ENCODE results near the gene MRPL1.

Gene MRPL1

GRCh38 chr4:77862478-77863216, at the start of gene MRPL1:
TSS of gene MRPL1 (plus strand) at chr4:77862830. CDS start at chr4:77862849, 19 bp downstream.
- peaks cover 0 to 19% (median 0%) of the 10 kb centered on the region in 11 experiments; a peak in 8 of 22 replicates for H4K20me1 ChIP-seq
- no peaks in the 10 kb centered on the region for H3K9me3 ChIP-seq (replicated peaks in 1 of 11)
- peak within 1 kb of the TSS; percentile 92 to 99 (median 97) for H3K27ac ChIP-seq
- no peaks in the 10 kb centered on the region for H3K27me3 ChIP-seq
- peak within 1 kb of the TSS; percentile 86 to 98 (median 94) for H3K9ac ChIP-seq
- peaks cover 32 to 52% (median 36%) of the 10 kb centered on the region in 10 experiments for H3K4me1 ChIP-seq
- peak within 1 kb of the TSS; percentile 74 to 87 (median 80) for H3K4me3 ChIP-seq
- no peak for TF ChIP-seq Cebpa-rat (IDR thresholded peaks at IDR 0.05)
- H3K36me3 ChIP-seq, result peaks cover 6 to 33% (median 22%) of the 10 kb centered on the region in 11 experiments; a peak in 16 of 22 replicates
- peak within 1 kb of the TSS; percentile 78 to 98 (median 92) for H3K4me2 ChIP-seq

- no peak for TF ChIP-seq Cebpa-rat (IDR thresholded peaks at IDR 0.05)
- H3K4me2 ChIP-seq, result peak overlapping the region in 10 of 11 experiments; percentile 4 to 57 (median 17); a peak in 9 of 22 replicates
- no peak overlapping the region for H3K4me3 ChIP-seq
- H3K27ac ChIP-seq, result no peak overlapping the region
- peaks cover 20 to 75% (median 46%) of the 10 kb centered on the region in 11 experiments; a peak in 19 of 22 replicates for H4K20me1 ChIP-seq
- H3K27me3 ChIP-seq, result no peaks in the 10 kb centered on the region
- H3K36me3 ChIP-seq, result peaks cover 0 to 20% (median 8%) of the 10 kb centered on the region in 11 experiments; a peak in 14 of 22 replicates
- no peak overlapping the region for H3K9ac ChIP-seq
- peaks cover 0 to 10% (median 0%) of the 10 kb centered on the region in 11 experiments; a peak in 8 of 22 replicates for H3K9me3 ChIP-seq (replicated peaks in 1 of 11)
- H3K4me1 ChIP-seq, result peaks cover 12 to 40% (median 22%) of the 10 kb centered on the region in 10 experiments
Measured at GRCh38 chr4:77815636-77816035, 47.0 kb upstream of the MRPL1 start.

- Histone ChIP-seq H3K4me2 (peak overlapping the region in 2 of 11 experiments; percentile 25 to 35; a peak in 2 of 22 replicates), H3K9me3 (replicated peaks in 1 of 11) (peaks cover 0 to 10% (median 0%) of the 10 kb centered on the region in 11 experiments; a peak in 8 of 22 replicates), H3K27ac (no peak overlapping the region), H3K4me3 (no peak overlapping the region), H4K20me1 (peaks cover 15 to 66% (median 37%) of the 10 kb centered on the region in 11 experiments; a peak in 18 of 22 replicates), H3K27me3 (no peaks in the 10 kb centered on the region), H3K36me3 (peaks cover 0 to 11% (median 0%) of the 10 kb centered on the region in 11 experiments; a peak in 5 of 22 replicates), H3K4me1 (peaks cover 20 to 48% (median 31%) of the 10 kb centered on the region in 10 experiments), H3K9ac (no peak overlapping the region)
- no peak for TF ChIP-seq Cebpa-rat (IDR thresholded peaks at IDR 0.05)
Measured at GRCh38 chr4:77816546-77816945, 46.1 kb upstream of the MRPL1 start.

- Histone ChIP-seq H3K9ac (peak overlapping the region; percentile 93 to 97 (median 95); a peak in 21 of 22 replicates), H3K4me1 (peaks cover 28 to 51% (median 37%) of the 10 kb centered on the region in 10 experiments), H3K4me3 (peak overlapping the region; percentile 78 to 95 (median 90)), H3K27ac (peak overlapping the region in 9 of 11 experiments; percentile 89 to 96 (median 93); a peak in 15 of 22 replicates), H3K9me3 (replicated peaks in 1 of 11) (peaks cover 0 to 8% (median 0%) of the 10 kb centered on the region in 11 experiments; a peak in 7 of 22 replicates), H3K36me3 (peaks cover 0 to 5% (median 0%) of the 10 kb centered on the region in 11 experiments; a peak in 2 of 22 replicates), H3K27me3 (no peaks in the 10 kb centered on the region), H4K20me1 (peaks cover 13 to 57% (median 31%) of the 10 kb centered on the region in 11 experiments; a peak in 18 of 22 replicates), H3K4me2 (peak overlapping the region; percentile 72 to 95 (median 87))
- TF ChIP-seq Cebpa-rat (IDR thresholded peaks at IDR 0.05), result no peak
Measured at GRCh38 chr4:77817304-77818072, 45.1 kb upstream of the MRPL1 start.

- no peaks in the 10 kb centered on the region for H3K36me3 ChIP-seq
- no peaks in the 10 kb centered on the region for H3K27me3 ChIP-seq
- peak overlapping the region; percentile 89 to 96 (median 93) for H3K27ac ChIP-seq
- peak overlapping the region; percentile 93 to 97 (median 95) for H3K9ac ChIP-seq
- peaks cover 29 to 55% (median 39%) of the 10 kb centered on the region in 10 experiments for H3K4me1 ChIP-seq
- H3K4me2 ChIP-seq, result peak overlapping the region; percentile 72 to 95 (median 87)
- peaks cover 13 to 50% (median 31%) of the 10 kb centered on the region in 11 experiments; a peak in 18 of 22 replicates for H4K20me1 ChIP-seq
- H3K4me3 ChIP-seq, result peak overlapping the region; percentile 78 to 95 (median 90)
- no peak for TF ChIP-seq Cebpa-rat (IDR thresholded peaks at IDR 0.05)
- H3K9me3 ChIP-seq (replicated peaks in 1 of 11), result peaks cover 0 to 1% (median 0%) of the 10 kb centered on the region in 11 experiments; a peak in 1 of 22 replicates
Measured at GRCh38 chr4:77818073-77818601, 44.5 kb upstream of the MRPL1 start.

- Histone ChIP-seq H3K9me3 (replicated peaks in 1 of 11) (no peaks in the 10 kb centered on the region), H3K27me3 (no peaks in the 10 kb centered on the region), H3K27ac (peak within 1 kb of the TSS; percentile 89 to 96 (median 93)), H3K36me3 (no peaks in the 10 kb centered on the region), H3K4me3 (peak within 1 kb of the TSS; percentile 78 to 95 (median 90)), H3K4me1 (peaks cover 29 to 50% (median 39%) of the 10 kb centered on the region in 10 experiments), H3K4me2 (peak within 1 kb of the TSS; percentile 74 to 95 (median 87)), H4K20me1 (peaks cover 13 to 44% (median 31%) of the 10 kb centered on the region in 11 experiments; a peak in 18 of 22 replicates), H3K9ac (peak within 1 kb of the TSS; percentile 93 to 97 (median 95))
- no peak for TF ChIP-seq Cebpa-rat (IDR thresholded peaks at IDR 0.05)
Measured at GRCh38 chr4:77818602-77819403, 43.8 kb upstream of the MRPL1 start, which contains the start of gene CNOT6L. TSS of gene CNOT6L (minus strand) at chr4:77819368. CDS start at chr4:77819308, 60 bp downstream.

GRCh38 chr4:77819404-77819842, 43.2 kb upstream of the MRPL1 start:
- Histone ChIP-seq H3K4me3 (peak overlapping the region; percentile 78 to 95 (median 90)), H3K9me3 (replicated peaks in 1 of 11) (no peaks in the 10 kb centered on the region), H3K9ac (peak overlapping the region; percentile 93 to 97 (median 95)), H3K4me1 (peaks cover 29 to 47% (median 39%) of the 10 kb centered on the region in 10 experiments), H3K27ac (peak overlapping the region; percentile 89 to 96 (median 93)), H4K20me1 (peaks cover 13 to 39% (median 31%) of the 10 kb centered on the region in 11 experiments; a peak in 18 of 22 replicates), H3K36me3 (no peaks in the 10 kb centered on the region), H3K27me3 (no peaks in the 10 kb centered on the region), H3K4me2 (peak overlapping the region; percentile 71 to 95 (median 87); a peak in 21 of 22 replicates)
- TF ChIP-seq Cebpa-rat (IDR thresholded peaks at IDR 0.05), result no peak

Measured in BLaER1 treated with 17β-estradiol and CSF1 and Interleukin-3, amounts not matched to agents 10 nM and 100 nM (cell line).